HUDEP-2 (cell line): ENCODE data around the gene RNF5.
"Not testable (repeated sequence)": the region's sequence is repeated elsewhere in the genome, so short reads cannot be mapped to it uniquely, and the experiment has no call there.

Source experiments
- DNase-seq, 76 experiments: peaks; one replicate each; lab custom pipeline; 2025; ENCODE audit not compliant: unreplicated experiment in 76 of 76; lab: John Stamatoyannopoulos, UW

RNF5 gene

DNA sequence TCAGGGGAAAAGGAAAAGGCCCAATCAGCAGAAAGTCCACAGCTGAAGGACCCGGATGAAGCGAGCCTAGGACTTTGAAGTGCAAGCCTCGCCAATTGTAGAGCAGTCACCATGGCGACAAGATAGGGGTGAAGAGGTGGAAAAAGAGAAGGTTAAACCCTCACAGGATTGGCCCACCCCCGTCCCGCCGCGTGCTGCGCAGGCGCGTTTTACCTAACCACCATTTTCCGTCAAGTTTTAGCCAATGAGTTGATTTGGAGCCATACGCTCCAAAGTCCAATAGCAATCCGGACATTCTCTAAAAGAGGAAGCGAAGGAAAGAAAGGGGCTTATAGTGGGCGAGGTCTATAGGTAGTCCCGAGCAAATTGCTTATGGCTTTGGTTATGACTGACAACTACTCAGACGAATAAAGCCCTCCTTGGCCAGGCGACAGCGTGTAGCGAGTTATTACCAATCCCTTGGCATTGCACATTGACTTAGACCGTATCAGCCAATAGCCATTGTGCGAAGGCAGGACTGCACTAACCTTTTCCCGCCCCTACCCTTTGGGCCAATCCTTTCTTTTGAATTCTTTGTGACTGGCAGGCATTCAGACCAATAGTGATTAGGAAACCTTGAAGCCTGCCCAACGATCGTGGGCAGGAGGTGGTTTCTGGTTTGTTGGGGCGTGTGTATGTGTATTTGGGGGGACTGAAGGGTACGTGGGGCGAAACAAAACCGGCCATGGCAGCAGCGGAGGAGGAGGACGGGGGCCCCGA, at the start of gene RNF5:
Gene RNF5, plus strand, starts transcription at position 618 of the 759 bp plus-strand sequence. Its CDS starts 107 bp downstream, at position 725.
- DNase-seq = peak in 74 of 76 experiments; percentile 91 to 100 (median 99)

DNA sequence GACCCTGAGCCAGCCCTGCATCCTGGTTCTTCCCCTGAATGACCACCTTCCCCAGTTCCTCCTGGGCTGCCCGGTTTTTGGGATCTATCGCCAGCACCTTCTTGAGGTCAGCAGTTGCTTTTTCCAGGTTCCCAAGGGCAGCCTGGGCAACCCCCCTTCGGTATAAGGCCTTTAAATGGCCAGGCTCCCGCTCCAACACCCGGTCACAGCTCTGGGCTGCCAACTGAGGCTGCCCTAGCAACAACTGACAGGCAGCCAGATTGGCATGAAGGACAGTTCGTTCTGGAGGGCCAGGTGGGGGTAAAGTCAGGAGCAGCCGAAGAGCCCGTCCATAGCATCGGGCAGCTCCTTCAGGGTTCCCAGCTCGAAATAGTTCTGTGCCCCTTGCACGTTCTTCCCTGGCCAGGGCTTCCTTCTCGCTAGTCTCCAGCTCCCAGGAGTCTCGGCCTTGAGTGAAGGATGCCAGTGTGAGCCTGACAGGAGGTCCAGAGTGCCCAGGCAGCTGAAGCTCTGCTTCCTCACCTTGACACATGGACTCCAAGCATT, 49.4 kb upstream of the RNF5 start:
- DNase-seq = no peak

- DNase-seq = peak in 16 of 76 experiments; percentile 19 to 60 (median 39)
Observed at GRCh38 chr6:32129297-32130088, 48.7 kb upstream of the RNF5 start.

DNA sequence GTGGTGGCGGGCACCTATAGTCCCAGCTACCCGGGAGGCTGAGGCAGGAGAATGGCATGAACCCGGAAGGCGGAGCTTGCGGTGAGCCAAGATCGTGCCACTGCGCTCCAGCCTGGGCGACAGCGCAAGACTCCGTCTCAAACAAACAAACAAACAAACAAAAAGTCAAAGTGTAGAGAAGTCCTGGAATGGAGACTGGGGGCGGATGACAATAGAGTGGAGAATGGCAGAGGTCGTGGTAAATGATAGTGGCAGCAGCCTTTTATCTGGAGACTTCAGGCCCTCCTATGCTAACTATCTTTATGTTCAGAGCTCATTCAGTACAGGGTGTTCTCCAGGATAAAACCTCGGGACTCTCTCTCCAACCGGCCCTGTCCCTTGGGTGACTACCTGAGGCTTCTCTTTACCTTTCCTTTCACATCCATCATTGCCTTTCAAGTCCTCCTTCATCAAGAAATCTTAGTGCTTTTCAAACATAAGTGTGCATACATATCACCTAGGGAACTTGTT, 46.7 kb upstream of the RNF5 start:
- peak in 72 of 76 experiments; percentile 33 to 93 (median 74) for DNase-seq

- peak in 3 of 76 experiments; percentile 27 to 55 (median 49) for DNase-seq
Observed at GRCh38 chr6:32132110-32132509, 46.1 kb upstream of the RNF5 start.

GRCh38 chr6:32133786-32134185, 44.4 kb upstream of the RNF5 start:
- no peak for DNase-seq

DNA sequence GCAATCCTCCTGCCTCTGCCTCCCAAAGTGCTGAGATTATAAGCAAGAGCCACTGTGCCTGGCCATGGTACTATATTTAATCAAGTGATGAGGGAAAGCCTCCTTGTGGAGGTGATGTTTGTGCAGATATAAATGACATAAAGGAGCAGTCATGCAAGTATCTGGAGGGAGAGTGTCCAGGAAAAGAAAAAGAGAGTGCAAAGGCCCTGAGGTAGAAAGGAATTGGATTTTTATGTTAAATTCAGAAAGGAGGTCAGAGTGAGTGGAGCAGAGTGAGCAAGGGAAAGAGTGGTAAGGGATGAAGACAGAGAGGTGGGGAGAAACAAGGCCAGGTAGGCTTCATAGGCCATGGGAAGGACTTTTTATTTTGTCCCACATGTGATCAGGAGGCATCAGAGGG, 40.8 kb upstream of the RNF5 start:
- no peak for DNase-seq

- DNase-seq = no peak
Observed at GRCh38 chr6:32139590-32139989, 38.6 kb upstream of the RNF5 start.

GRCh38 chr6:32140420-32141046, 37.7 kb upstream of the RNF5 start:
- DNase-seq = peak in 38 of 76 experiments; percentile 16 to 72 (median 38)

- not testable (repeated sequence) for DNase-seq
Observed at GRCh38 chr6:32144238-32144637, 34.0 kb upstream of the RNF5 start.

DNA sequence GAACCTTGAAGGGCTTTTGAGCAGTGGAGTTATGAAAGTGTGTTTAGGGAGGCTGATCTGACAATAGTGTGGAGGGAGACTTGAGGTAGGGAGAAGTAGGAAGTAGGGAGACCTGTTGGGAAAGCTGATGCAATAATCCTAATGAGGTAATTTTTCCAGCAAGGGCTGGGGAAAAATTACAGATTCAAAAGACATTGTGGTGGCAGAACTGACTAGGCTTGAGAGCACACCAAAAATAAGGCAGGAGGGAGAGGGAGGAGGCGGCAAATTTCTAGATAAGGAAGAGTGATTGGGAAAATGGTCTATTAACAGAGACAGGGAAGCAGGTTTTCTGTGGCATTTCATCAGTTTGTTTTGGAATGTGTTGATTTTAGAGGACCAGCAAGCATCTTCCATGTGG, 31.9 kb upstream of the RNF5 start:
- DNase-seq = no peak

GRCh38 chr6:32146687-32147086, 31.5 kb upstream of the RNF5 start:
- DNase-seq = no peak

DNA sequence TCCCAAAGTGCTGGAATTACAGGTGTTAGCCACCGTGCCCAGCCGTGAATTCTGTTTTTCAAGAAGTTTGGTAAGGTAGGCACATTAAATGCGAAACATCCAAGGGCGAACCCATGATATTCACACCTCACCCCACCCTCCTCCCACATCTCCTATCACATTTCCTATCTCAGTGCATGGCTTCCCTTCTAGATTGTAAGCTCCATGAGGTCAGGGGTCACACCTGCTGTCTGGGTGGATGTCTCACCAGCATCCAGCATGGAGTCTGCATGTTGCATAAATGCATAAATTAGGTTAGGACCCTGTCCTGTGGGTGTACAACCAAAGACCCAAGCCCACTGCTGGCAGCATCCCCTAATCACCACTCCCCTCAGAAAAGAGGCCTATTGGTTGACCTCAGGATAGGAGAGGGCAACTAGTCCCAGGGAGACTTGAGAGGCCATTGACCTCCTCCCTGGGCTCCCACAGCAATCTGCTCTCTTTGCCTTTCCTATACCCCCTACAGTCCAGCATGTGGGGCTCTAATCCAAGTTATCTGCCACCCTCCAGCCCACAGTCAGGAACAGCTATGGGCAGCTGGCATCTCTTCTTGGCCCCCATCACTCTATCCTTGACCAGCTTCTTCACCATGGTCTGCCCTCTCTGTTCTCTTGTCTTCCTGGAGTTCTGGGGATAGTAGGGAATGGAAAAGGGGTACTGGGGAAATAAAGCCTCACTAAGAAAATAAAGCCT, 30.6 kb upstream of the RNF5 start:
- DNase-seq = peak in 11 of 76 experiments; percentile 19 to 44 (median 29)

DNA sequence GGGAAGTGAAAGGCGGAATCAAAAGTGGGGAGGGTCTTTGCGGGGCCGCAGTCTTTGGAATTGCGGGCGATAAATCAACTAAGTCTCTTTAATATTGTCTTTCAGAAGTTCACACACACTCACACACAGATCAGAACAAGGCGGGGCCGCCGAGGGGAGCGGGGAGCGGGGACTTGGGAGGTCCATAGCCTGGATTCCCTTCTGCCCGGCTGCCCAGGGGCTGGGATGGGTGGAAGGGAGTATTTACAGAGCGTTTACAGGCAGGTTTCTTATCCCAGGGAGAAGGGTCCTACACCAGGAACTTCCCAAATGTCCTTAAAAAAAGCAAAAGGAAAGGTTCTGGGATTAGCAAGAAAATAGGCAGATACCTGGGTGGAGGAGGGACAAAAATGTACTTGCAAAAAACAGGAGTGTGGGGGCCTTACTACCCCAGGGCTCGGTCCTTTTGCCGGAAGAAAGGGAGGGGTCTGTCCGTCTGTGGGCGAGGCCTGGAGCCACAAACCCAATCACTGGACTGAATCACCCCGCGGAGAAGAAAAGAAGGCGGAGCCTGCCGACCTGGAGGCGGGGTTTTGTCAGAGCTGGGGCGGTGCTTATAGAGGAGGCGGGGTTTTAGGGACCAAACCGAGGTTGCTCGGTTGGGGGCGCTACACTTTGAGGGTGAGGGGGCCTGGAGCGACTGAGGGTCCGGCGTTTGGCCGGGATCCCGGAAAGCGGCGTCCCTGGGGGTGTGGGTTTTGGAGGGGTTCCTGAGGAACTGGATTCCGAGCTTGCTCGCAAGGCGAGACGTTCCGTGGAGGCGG, 29.7 kb upstream of the RNF5 start:
- DNase-seq = peak in 35 of 76 experiments; percentile 12 to 72 (median 42)

DNA sequence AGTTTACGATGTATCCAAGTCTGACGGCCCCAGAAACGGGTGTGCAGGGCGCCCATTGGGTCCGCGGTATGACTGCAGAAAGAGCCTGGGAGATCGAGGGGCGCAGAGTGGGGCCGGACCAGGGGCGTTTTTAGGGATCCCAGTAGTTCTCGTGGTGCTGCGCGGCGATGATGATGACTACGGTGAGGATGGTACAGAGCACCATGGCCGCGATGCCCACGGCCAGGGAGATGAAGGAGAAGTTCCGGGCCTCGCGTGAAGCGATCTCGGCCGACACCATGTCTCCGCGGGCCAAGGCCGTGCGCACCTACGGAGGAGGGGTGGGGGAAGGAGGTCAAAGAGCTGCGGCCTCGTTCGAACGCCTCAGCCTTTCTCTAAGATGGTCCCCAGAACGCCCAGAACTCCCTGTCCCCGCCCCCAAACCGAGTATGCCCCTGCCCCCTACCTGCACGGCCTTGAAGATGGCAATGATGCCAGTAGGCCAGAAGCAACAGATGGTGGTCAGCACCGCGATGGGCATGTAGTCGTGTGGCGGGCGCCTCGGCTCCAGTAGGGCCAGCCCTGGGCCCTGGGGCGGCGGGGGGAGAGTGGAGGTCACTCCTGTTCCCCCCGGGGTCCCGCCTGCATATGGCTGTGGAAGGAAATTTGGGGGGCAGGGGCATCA, 29.0 kb upstream of the RNF5 start:
- DNase-seq = no peak

GRCh38 chr6:32149932-32150870, 28.0 kb upstream of the RNF5 start:
- no peak for DNase-seq

GRCh38 chr6:32151181-32151862, 26.9 kb upstream of the RNF5 start:
- DNase-seq = no peak
